Ovary (tissue), 9 donors: ENCODE measurements around the gene CELF6. TPM values are rescaled to one million over a fixed set of nuclear protein-coding genes. Genes with fewer than 3 reads are reported as not detected.

Source experiments
- DNase-seq, 5 donors: peaks; one replicate each; pipeline ENCODE4 v3.0.0-alpha.2; 2019 to 2020
- H3K27ac ChIP-seq, 2 donors: fragments of 200-600 bp; one replicate each; pipeline versions ENCODE4 v1.5.1 to v1.8.0; 2019 to 2022
- H3K27me3 ChIP-seq: fragments of 200-600 bp; one replicate; pipeline ENCODE4 v1.8.0; 2022
- H3K36me3 ChIP-seq: fragments of 200-600 bp; sonication (generic); one replicate; pipeline ENCODE4 v1.5.1; 2019
- H3K4me1 ChIP-seq: one replicate; pipeline ENCODE4 v1.8.1; 2013; ENCODE audit warnings: mild to moderate bottlenecking, moderate library complexity; ENCODE audit not compliant: insufficient read depth
- H3K4me3 ChIP-seq: fragments of 200-600 bp; sonication (generic); one replicate; pipeline ENCODE4 v1.5.1; 2017
- H3K9me3 ChIP-seq, 2 donors: fragments of 200-600 bp in 1 of 2; sonication (generic) in 1 of 2; one replicate each; pipeline versions ENCODE4 v1.5.1 to v1.8.1; 2013 to 2019; ENCODE audit warnings: mild to moderate bottlenecking in 1 of 2, moderate library complexity in 1 of 2
- EP300 ChIP-seq: sonication (generic); formaldehyde crosslinking; IDR thresholded peaks from one replicate; pipeline ENCODE4 v1.6.1; 2017; ENCODE audit warnings: antibody characterized with exemption
- POLR2A ChIP-seq: fragments of 450-650 bp; IDR thresholded peaks from one replicate; pipeline ENCODE4 v1.6.1; 2017; ENCODE audit warnings: antibody characterized with exemption, mild to moderate bottlenecking, moderate library complexity
- WGBS, 3 donors: extraction: QIAGEN DNeasy Blood & Tissue Kit in 1 of 3; methylation state at CpG; one replicate each; pipeline versions ENCODE4 v1.1.5 to v1.1.7; 2013 to 2017; 5-methylcytosine and 5-hydroxymethylcytosine counted together
- intact Hi-C, 4 donors: fragments of 100-400 bp; cut with DNase I; formaldehyde crosslinking; loops; one replicate each; pipeline versions ENCODE4 v1.11.0 to v1.15.1; 2022 to 2023
- polyA plus RNA-seq, 2 donors: library from polyadenylated mRNA; stranded (reverse); fragments of 200-250 nt in 1 of 2; fragments of 350-450 nt in 1 of 2; fragmentation: Illumina TruSeq in 1 of 2; extraction: RNeasy Lipid Tissue Mini Kit (QIAGEN cat#74804) in 1 of 2; gene quantifications; one replicate each; pipeline ENCODE4 v1.2.3, GENCODE V29; 2013 to 2014
- total RNA-seq, 7 donors: library from RNA; depleted of rRNA in 2 of 7; stranded (reverse); fragments of >200 nt in 2 of 7; fragmentation: NEBNext Ultra II Directional in 3 of 7; extraction: Animal tissue kit (Norgen Biotek cat#: 25700) in 3 of 7; gene quantifications; one replicate each; pipeline versions ENCODE4 v1.1.0 to v1.2.4, GENCODE V29; 2016 to 2023
- TF ChIP-seq, protein P1 (sequence below), 3 donors: fragments of 450-650 bp in 2 of 3; fragments of 200-600 bp in 1 of 3; IDR thresholded peaks; one replicate each; pipeline versions ENCODE4 v1.5.1 to v1.8.0; 2016 to 2022; ENCODE audit warnings: antibody characterized with exemption in 3 of 3, mild to moderate bottlenecking in 1 of 3
- donor health status: DM: no; HTN: no; CAD: no; lungs with moderate emphysema.
- donor health status: DM: no; HTN: no; CAD: no.
- donor health status: Bipolar disorder and iron deficiency.
- donor health status: DM: yes; HTN: yes; CAD: no.
- donor health status: DM: no; HTN: no; CAD: no.
- donor health status: DM: yes; HTN: yes; CAD: no.

CELF6 gene
- total and polyA plus RNA-seq, 9 donors, result 3.2 to 8.5 (median 4.7) TPM

DNA sequence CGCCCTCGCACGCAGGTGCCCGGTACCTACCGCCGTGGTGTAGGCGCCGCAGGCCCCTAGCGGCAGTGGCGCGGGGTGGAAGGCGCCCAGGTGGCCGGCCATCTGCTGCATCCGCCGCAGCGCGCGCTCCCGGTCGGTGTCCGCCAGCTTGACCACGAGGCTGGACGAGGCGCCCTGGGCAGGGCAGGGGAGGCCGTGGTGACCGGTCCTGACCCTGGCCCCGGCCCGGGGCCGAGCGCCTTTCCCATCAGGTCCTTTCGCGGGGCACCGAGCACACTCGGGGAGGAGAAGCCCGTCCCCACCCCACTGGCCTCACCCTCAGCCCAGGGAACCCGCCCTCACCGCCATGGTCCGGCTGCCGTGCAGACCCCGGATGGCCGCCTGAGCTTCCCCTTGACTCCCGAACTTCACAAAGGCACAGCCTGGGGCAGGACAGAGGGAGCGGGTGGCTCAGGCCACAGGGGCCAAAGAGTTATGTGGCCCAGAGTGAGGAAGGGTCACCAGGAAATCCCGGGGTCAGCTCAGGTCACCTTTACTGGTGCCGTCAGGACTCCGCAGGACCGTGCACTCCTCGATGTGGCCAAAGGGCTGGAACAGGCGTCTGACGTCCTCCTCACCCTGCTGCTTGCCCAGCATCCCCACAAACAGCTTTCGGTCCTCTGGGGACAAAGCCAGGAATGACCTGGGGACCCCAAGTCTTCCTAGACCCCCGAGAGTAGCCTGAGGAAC is 30.2 kb downstream of the CELF6 start:
- intact Hi-C loops, result no loop called here

DNA sequence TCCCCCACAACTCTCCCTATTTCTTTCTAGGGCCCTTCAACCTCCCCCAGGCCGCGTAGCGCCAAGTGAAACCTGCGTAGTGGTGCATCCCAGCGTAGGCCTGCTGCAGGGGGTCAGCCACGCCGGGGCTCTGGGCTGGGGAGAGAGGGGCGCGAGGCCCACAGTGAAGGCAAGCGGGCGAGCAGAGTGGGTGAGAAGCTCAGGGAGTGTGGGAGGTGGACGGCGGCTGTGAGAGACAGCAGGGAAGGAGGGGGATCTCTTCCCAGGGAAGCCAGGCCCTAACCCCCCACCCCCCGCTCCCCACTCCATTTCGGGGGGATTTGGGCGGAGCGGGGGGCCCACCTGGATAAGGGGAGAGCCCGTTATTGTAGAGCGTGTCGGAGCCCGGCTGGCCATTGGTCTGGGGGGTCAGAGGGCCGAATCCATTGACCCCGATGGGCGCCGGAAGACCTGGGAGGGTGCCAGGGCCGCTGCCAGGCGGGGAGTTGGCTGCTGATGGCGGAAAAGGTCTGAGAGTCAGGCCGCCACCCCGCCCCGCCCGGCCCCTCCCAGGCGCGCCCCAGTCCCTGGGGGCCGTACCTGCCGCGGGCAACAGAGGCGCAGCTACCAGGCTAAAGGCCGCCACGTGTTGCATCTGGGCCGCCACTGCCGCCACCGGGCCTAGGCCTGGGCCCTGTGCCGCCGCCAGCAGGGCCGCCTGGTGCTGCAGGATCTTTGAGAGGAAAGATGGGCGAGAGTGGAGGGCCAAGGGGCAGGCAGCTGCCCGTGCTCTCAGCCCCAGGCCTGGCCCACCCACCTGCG is 31.0 kb downstream of the CELF6 start:
- intact Hi-C loops, result no loop called here
- no peak overlapping the region for H3K27ac ChIP-seq
- no peaks in the 10 kb centered on the region for H3K27me3 ChIP-seq
- H3K4me1 ChIP-seq, result no peaks in the 10 kb centered on the region
- H3K36me3 ChIP-seq, result no peaks in the 10 kb centered on the region
- no peak overlapping the region for H3K4me3 ChIP-seq
- 90 to 95% (median 92%) methylated on average over 39 to 49 of the region's 49 CpGs for WGBS, 3 donors
- no peak for TF ChIP-seq POLR2A
- no peak for TF ChIP-seq EP300
- TF ChIP-seq, protein P1, sequence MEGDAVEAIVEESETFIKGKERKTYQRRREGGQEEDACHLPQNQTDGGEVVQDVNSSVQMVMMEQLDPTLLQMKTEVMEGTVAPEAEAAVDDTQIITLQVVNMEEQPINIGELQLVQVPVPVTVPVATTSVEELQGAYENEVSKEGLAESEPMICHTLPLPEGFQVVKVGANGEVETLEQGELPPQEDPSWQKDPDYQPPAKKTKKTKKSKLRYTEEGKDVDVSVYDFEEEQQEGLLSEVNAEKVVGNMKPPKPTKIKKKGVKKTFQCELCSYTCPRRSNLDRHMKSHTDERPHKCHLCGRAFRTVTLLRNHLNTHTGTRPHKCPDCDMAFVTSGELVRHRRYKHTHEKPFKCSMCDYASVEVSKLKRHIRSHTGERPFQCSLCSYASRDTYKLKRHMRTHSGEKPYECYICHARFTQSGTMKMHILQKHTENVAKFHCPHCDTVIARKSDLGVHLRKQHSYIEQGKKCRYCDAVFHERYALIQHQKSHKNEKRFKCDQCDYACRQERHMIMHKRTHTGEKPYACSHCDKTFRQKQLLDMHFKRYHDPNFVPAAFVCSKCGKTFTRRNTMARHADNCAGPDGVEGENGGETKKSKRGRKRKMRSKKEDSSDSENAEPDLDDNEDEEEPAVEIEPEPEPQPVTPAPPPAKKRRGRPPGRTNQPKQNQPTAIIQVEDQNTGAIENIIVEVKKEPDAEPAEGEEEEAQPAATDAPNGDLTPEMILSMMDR (IDR thresholded peaks at IDR 0.05), result no peak
- no peaks in the 10 kb centered on the region for H3K9me3 ChIP-seq
- DNase-seq, result no peak

More for the DNA sequence above, 30.2 kb downstream of the CELF6 start:
- no peak overlapping the region for H3K27ac ChIP-seq
- no peaks in the 10 kb centered on the region for H3K36me3 ChIP-seq
- no peak overlapping the region for H3K4me3 ChIP-seq
- no peaks in the 10 kb centered on the region for H3K27me3 ChIP-seq
- no peaks in the 10 kb centered on the region for H3K9me3 ChIP-seq
- H3K4me1 ChIP-seq, result no peaks in the 10 kb centered on the region
- WGBS, 3 donors, result 85 to 92% (median 88%) methylated on average over 36 to 52 of the region's 52 CpGs
- DNase-seq, result no peak
- TF ChIP-seq EP300, result no peak

DNA sequence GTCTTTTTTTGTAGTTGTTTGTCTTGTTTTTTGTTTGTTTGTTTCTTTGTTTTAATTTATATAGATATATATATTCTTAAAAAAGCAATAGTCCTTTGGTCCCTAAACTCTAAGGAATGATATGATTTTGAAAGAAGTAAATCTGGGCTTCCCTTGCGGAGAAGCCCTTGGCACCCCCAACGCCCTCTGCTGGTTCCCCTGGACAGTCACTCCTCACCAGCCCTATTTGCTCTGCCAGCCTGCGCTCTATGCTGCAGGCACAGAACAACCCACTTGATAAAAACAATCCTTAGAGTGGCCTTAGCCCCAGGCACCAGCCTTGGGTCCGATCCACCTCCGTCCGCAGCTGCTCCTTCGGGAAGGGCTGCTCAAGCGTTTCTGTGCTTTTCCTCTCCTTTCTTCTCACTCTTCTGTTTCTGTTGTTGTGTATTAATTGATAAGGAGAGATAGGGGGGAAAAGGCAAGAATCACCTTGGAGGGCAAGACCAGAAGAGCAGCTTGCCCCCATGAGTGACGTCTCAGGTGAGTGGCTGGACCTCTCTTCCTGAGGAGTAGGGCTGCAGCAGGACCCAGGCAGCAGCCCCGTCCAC is 33.9 kb downstream of the CELF6 start:
- TF ChIP-seq, protein P1 (IDR thresholded peaks at IDR 0.05), result no peak
- TF ChIP-seq POLR2A (no peak), EP300 (no peak)
- intact Hi-C loops, result no loop called here
- H3K9me3 ChIP-seq, result no peaks in the 10 kb centered on the region
- no peaks in the 10 kb centered on the region for H3K4me1 ChIP-seq
- WGBS, 3 donors, result 72 to 76% (median 74%) methylated on average over 10 of the region's 10 CpGs
- H3K4me3 ChIP-seq, result no peak overlapping the region
- H3K27me3 ChIP-seq, result no peaks in the 10 kb centered on the region
- H3K36me3 ChIP-seq, result no peaks in the 10 kb centered on the region
- H3K27ac ChIP-seq, result no peak overlapping the region
- no peak for DNase-seq

DNA sequence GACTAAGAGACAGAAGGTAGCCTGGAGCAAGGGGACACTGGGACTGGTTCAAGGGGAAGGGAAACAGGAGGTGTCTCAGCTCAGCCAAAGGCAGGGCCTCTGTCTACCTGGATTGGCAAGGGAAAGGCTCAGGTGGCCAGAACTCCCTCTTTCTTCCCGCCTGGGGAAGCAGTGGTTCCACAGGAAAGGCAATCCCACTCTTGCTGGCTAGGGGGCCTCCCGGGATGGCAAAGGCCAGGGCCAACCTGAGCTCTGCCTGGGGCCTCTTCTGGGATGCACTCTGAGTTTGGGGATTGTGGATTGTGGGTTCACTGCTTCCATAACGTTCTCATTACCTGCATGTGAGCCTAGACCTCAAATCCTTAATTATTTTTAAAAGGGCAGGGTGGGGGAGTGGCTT is 34.6 kb downstream of the CELF6 start:
- Histone ChIP-seq H3K27me3 (no peaks in the 10 kb centered on the region), H3K9me3 (no peaks in the 10 kb centered on the region), H3K4me3 (no peak overlapping the region), H3K36me3 (no peaks in the 10 kb centered on the region), H3K27ac (no peak overlapping the region), H3K4me1 (no peaks in the 10 kb centered on the region)
- intact Hi-C loops, result no loop called here
- DNase-seq, result no peak
- TF ChIP-seq EP300 (no peak), POLR2A (no peak)
- TF ChIP-seq, protein P1 (IDR thresholded peaks at IDR 0.05), result no peak
- 40 to 51% (median 50%) methylated on average over 3 of the region's 3 CpGs for WGBS, 3 donors
